GM21825 (cell line): Measurements from ENCODE around the gene NAGA.
"Not testable (repeated sequence)": the region's sequence is repeated elsewhere in the genome, so short reads cannot be mapped to it uniquely, and the experiment has no call there.

Experiments used
- ATAC-seq: cut with Tn5 transposase; IDR thresholded peaks from one replicate; pipeline ENCODE4 v1.9.1; 2021; ENCODE audit warnings: mild to moderate bottlenecking, moderate library complexity; ENCODE audit not compliant: unreplicated experiment

Gene NAGA

GRCh38 chr22:42076764-42077485 lies 6.3 kb upstream of the NAGA start:
- no peak for ATAC-seq

GRCh38 chr22:42074846-42075676 lies 4.4 kb upstream of the NAGA start:
- no peak for ATAC-seq

- no peak for ATAC-seq
Observed at GRCh38 chr22:42074132-42074811, 3.7 kb upstream of the NAGA start, which contains the start of gene PHETA2. Gene PHETA2 (plus strand): TSS chr22:42074248. CDS start chr22:42077294, 3,046 bp downstream.

DNA sequence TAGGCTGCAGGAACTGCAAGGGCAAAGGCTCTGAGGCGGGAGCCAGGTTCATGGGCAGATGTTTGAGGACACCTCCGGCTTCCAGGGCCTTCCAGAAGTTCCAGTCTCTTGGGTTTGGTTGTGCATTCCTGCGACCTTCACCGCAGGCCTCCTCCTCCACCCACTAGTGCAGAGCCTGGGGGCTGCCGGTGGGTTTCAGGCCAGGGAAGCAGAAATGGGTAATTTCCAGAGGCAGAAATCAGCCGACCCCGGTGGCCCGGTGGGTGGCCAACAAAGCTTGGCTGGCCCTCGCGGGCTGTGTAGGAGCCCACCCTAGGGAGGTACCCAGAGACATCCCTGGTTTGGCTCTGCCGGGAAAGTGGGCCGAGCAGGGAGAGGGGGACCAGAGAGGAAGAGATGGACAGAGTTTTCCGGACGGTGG lies 3.0 kb upstream of the NAGA start:
- no peak for ATAC-seq

GRCh38 chr22:42072606-42073330 lies 2.2 kb upstream of the NAGA start:
- no peak for ATAC-seq

DNA sequence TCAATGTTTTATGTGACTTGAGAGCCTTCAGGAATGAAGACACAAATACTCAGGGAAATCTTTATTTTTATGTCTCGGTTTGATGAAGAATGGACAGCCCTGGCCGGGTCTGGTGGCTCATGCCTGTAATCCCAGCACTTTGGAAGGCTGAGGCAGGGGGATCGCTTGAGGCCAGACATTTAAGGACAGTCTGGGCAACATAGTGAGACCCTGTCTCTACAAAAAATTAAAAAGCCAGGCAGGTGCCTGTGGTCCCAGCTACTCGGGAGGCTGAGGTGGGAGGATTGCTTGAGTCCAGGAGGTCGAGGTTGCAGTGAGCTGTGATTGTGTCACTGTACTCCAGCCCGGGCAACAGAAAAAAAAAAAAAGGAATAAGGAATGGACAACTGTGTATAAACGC lies 896 bp upstream of the NAGA start:
- not testable (repeated sequence) for ATAC-seq

GRCh38 chr22:42069801-42070516 lies 653 bp downstream of the NAGA start:
- no peak for ATAC-seq

DNA sequence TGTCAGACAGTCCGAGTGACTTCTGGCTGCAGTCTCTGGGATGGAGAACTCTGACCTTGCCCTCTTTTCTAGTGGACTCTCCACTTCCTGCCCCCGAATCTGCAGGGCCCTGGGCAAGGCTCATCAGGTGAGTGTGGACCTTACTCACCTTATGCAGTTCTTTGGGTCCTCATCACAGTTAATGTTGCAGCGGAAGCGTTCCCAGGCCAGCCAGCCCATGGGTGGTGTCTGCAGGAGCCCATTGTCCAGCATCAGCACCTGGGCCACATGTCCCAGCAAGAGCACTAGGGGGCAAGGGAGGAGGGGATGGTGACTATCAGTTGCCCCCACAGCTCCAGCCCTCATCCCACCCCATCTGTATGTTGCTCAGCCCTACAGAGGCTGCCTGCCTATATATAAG lies 2.3 kb downstream of the NAGA start:
- ATAC-seq: no peak

- ATAC-seq: no peak
Observed at GRCh38 chr22:42067671-42068251, 2.9 kb downstream of the NAGA start.

GRCh38 chr22:42066937-42067336 lies 3.7 kb downstream of the NAGA start:
- ATAC-seq: no peak

- ATAC-seq: no peak
Observed at GRCh38 chr22:42066126-42066761, 4.4 kb downstream of the NAGA start.

GRCh38 chr22:42065438-42066125 lies 5.0 kb downstream of the NAGA start:
- no peak for ATAC-seq

- ATAC-seq: no peak
Observed at GRCh38 chr22:42064629-42065028, 6.0 kb downstream of the NAGA start.

- ATAC-seq: no peak
Observed at GRCh38 chr22:42062506-42063170, 8.0 kb downstream of the NAGA start.

DNA sequence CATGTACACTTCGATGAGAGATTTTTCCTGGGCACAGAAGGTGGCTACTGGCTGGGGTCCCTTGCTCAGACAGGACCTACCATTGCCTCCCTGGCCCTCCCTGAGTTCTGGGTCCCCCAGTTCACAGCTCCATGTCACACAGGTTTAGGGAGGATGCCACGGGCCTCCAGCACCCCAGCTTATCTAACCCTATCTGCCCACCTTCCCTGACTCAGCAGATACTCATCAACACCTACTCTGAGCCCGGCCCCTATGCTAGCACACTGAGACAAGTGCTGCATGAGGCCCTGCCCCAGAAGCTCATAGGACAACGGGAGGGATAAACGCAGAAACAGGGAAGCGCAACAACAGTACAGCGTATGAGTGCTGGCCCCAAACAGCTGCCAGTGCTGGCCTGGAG lies 9.6 kb downstream of the NAGA start:
- no peak for ATAC-seq

DNA sequence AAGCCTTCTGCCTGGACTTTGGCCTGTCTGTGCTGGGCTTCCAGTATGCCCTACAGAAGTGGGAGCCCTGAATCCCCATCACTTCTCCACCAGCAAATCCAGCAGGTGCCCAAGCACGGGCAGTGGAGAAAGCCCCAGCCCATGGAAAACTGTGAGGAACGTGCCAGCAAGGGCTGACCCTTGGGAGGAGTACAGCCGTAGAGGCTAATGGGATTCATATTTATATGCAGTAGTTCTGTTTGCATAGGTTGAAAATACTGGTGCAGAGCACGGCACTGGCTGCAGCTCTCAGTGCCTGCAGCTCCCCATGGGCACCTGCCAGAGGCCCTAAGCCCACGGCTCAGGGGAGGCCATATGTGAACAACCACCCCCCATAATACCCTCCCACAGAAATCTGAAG lies 10.1 kb downstream of the NAGA start:
- ATAC-seq: no peak

DNA sequence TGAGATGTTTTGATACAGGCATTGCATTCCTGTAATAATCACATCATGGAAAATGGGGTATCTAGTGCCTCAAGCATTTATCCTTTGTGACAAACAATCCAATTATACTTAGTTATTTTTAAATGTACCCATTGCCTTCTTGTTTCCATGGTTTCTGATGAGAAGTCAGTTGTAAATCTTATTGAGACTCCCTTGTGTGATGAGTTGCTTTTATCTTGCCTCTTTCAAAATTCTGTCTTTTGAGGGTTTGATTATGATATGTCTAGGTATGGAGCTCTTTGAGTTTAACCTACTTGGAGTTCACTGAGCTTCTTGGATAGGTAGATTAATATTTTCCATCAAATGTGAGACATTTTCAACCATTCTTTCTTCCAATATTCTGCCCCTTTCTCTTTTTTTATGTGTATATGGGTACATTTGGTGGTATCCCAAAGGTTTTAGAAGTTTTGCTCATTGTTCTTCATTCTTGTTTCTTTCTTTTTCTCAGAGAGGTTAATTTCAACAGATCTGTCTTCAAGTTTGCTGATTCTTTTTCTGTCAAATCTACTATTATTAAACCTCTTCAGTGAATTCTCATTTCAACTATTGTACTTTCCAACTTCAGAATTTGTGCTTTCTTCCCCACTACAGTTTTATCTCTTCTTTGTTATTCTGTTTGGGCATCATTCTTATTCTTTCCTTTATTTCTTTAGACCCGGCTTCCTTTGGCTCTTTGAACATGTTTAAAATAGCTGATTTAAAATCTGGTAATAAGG lies 13.7 kb downstream of the NAGA start:
- no peak for ATAC-seq

DNA sequence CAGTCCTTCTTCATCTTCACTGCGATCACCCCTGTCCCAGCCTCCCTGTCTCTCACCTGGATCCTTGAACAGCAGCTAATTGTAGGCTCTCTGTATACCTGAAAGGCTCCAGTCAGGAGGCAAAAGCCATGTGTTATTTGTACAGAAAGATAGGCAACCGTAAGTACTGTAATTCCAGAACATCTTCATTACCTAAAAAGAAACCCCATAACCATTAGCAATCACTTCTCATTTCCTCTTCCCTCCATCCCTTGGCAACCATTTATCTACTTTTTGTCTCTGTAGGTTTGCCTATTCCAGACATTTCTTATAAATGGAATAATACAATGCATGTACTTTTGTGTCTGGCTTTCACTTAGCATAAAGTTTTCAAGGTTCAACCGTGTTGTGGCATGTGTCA lies 17.8 kb downstream of the NAGA start:
- no peak for ATAC-seq
